HCT116 (cell line): ENCODE results near the gene MYL5. TPM values are rescaled to one million over a fixed set of nuclear protein-coding genes. Genes with fewer than 3 reads are reported as not detected.
"Not testable (repeated sequence)": the region's sequence is repeated elsewhere in the genome, so short reads cannot be mapped to it uniquely, and the experiment has no call there.

Experiments
- ATAC-seq: fragments of 200-7000 bp; cut with Tn5 transposase; 2 replicates; pipeline ENCODE4 v1.9.1; 2020; ENCODE audit warnings: mild to moderate bottlenecking, moderate library complexity
- BruUV-seq: library from RNA; stranded (reverse); fragments of 400-500 nt; replicated peaks from 2 replicates; lab custom pipeline; 2021; lab: Mats Ljungman, UMichigan
- CTCF ChIA-PET: fragments of 300-600 bp; sonication (Branson Sonifier 250); formaldehyde crosslinking; loops from one replicate; lab custom pipeline; 2021; ENCODE audit warnings: antibody characterized with exemption; lab: Charles Lee
- POLR2A ChIA-PET: fragments of 300-600, 350-600 bp; sonication (Branson Sonifier 250); formaldehyde crosslinking; loops from one replicate; lab custom pipeline; 2021; ENCODE audit warnings: antibody characterized with exemption; lab: Charles Lee
- RAD21 ChIA-PET, 2 experiments: fragments of 300-600 bp; sonication (Branson Sonifier 250); formaldehyde crosslinking; loops; one replicate each; lab custom pipeline; 2023; ENCODE audit warnings: low total read pairs in 2 of 2; ENCODE audit not compliant: uncharacterized antibody in 2 of 2, unreplicated experiment in 2 of 2, low non-redundant PET in 1 of 2; lab: Charles Lee
- DNase-seq: peaks from one replicate; pipeline ENCODE4 v3.0.0-alpha.2; 2010; ENCODE audit warnings: low read depth, low spot score
- H2AFZ ChIP-seq: fragments of 200-600 bp; shearing (Covaris generic), sonication (generic); 2 replicates; pipeline ENCODE4 v1.6.1; 2017; ENCODE audit warnings: low read depth, mixed run types, mixed read lengths, antibody characterized with exemption, low read length; ENCODE audit not compliant: poor library complexity, severe bottlenecking
- H3K27ac ChIP-seq: 2 replicates; pipeline ENCODE4 v1.5.1; 2012; ENCODE audit warnings: low read depth, low read length
- H3K27me3 ChIP-seq: fragments of 200-600 bp; sonication (generic); 2 replicates; pipeline ENCODE4 v1.6.1; 2016; ENCODE audit warnings: mixed run types, low read length, mixed read lengths; ENCODE audit not compliant: insufficient read depth
- H3K36me3 ChIP-seq, 2 experiments: fragments of 200-500 bp in 1 of 2; fragments of 200-600 bp in 1 of 2; sonication (Bioruptor generic) in 1 of 2; sonication (generic) in 1 of 2; 2 replicates each; pipeline versions ENCODE4 v1.5.1 to v1.6.1; 2014 to 2016; ENCODE audit warnings: low read length in 2 of 2, inconsistent platforms in 1 of 2, mixed read lengths in 1 of 2, mixed run types in 1 of 2; ENCODE audit not compliant: insufficient read depth in 2 of 2, control insufficient read depth in 1 of 2
- H3K4me1 ChIP-seq, 2 experiments: fragments of 200-600 bp in 1 of 2; sonication (generic) in 1 of 2; 2 replicates each; pipeline versions ENCODE4 v1.5.1 to v1.6.1; 2012 to 2017; ENCODE audit warnings: low read length in 2 of 2, inconsistent platforms in 1 of 2, mild to moderate bottlenecking in 1 of 2, mixed read lengths in 1 of 2, mixed run types in 1 of 2, moderate library complexity in 1 of 2; ENCODE audit not compliant: insufficient read depth in 2 of 2, control insufficient read depth in 1 of 2
- H3K4me2 ChIP-seq: fragments of 200-600 bp; sonication (generic); 2 replicates; pipeline ENCODE4 v1.6.1; 2017; ENCODE audit warnings: mixed run types, low read length, mixed read lengths
- H3K4me3 ChIP-seq, 2 experiments: fragments of 200-600 bp in 1 of 2; sonication (generic) in 1 of 2; replicated peaks in 1 of 2; 2 replicates each; pipeline ENCODE4 v1.5.1; 2011 to 2016; ENCODE audit warnings: low read length in 2 of 2, control low read depth in 1 of 2, low read depth in 1 of 2, mild to moderate bottlenecking in 1 of 2, mixed read lengths in 1 of 2, mixed run types in 1 of 2
- H3K79me2 ChIP-seq: fragments of 200-600 bp; sonication (generic); 2 replicates; pipeline ENCODE4 v1.6.1; 2017; ENCODE audit warnings: mild to moderate bottlenecking, mixed run types, low read length, moderate library complexity, mixed read lengths; ENCODE audit not compliant: insufficient read depth
- H3K9ac ChIP-seq: fragments of 200-600 bp; sonication (generic); 2 replicates; pipeline ENCODE4 v1.6.1; 2016; ENCODE audit warnings: low read length, mixed read lengths
- H3K9me2 ChIP-seq: fragments of 200-600 bp; sonication (generic), shearing (Covaris generic); 2 replicates; pipeline ENCODE4 v1.6.1; 2017; ENCODE audit warnings: mixed run types, mild to moderate bottlenecking, moderate library complexity; ENCODE audit not compliant: insufficient read depth
- H3K9me3 ChIP-seq, 2 experiments: fragments of 200-500 bp in 1 of 2; fragments of 200-600 bp in 1 of 2; sonication (Bioruptor generic) in 1 of 2; sonication (generic) in 1 of 2; 2 replicates each; pipeline ENCODE4 v1.6.1; 2014 to 2017; ENCODE audit warnings: low read length in 2 of 2, mixed read lengths in 2 of 2, inconsistent platforms in 1 of 2, low read depth in 1 of 2, mild to moderate bottlenecking in 1 of 2, mixed run types in 1 of 2, moderate library complexity in 1 of 2; ENCODE audit not compliant: control insufficient read depth in 1 of 2, insufficient read depth in 1 of 2
- H4K20me1 ChIP-seq: fragments of 200-600 bp; sonication (generic), shearing (Covaris generic); 2 replicates; pipeline ENCODE4 v1.6.1; 2017; ENCODE audit warnings: mixed run types, mild to moderate bottlenecking, moderate library complexity; ENCODE audit not compliant: insufficient read depth
- ATF3 ChIP-seq: IDR thresholded peaks from 2 replicates; pipeline ENCODE4 v1.6.1; 2012
- EGR1 ChIP-seq: IDR thresholded peaks from 2 replicates; pipeline ENCODE4 v1.6.1; 2012; ENCODE audit warnings: low read depth
- ELF1 ChIP-seq: IDR thresholded peaks from 2 replicates; pipeline ENCODE4 v1.6.1; 2012; ENCODE audit warnings: low read depth, borderline replicate concordance
- EZH2 ChIP-seq: fragments of 200-600 bp; sonication (generic); IDR thresholded peaks from 2 replicates; pipeline ENCODE4 v1.6.1; 2017; ENCODE audit warnings: antibody characterized with exemption, mixed run types
- SP1 ChIP-seq: IDR thresholded peaks from 2 replicates; pipeline ENCODE4 v1.6.1; 2012; ENCODE audit warnings: low read depth
- intact Hi-C: fragments of 100-400 bp; cut with micrococcal nuclease; formaldehyde crosslinking; loops from 2 replicates; pipeline ENCODE4 v1.10.0; 2022
- total RNA-seq: library from RNA; stranded (reverse); gene quantifications from one replicate; pipeline ENCODE4 v1.2.1, GENCODE V29; 2021; ENCODE audit not compliant: unreplicated experiment

MYL5 gene
- total RNA-seq, 1 experiment from 2014 or later, result 14.0 TPM

DNA sequence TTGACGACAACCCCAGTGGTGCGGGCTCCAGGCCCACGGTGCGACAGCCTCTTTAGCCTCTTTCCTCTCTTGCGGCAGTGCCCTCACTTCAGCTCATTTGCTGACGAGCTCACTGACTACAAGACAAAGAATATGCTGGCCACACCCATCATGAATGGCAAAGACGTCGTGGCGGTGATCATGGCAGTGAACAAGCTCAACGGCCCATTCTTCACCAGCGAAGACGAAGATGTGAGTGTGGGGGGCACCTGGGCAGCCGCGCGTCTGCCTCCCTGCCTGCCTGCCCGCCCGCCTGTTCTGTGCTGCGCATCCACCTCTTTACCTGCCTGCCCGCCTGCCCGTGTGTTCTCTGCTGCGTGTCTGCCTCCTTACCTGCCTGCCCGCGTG is 39.8 kb upstream of the MYL5 start:
- H3K79me2 ChIP-seq, result no peaks in the 10 kb centered on the region
- RAD21 ChIA-PET, result no interaction called here
- CTCF ChIA-PET, result no interaction called here

GRCh38 chr4:635066-635835 is 39.1 kb upstream of the MYL5 start:
- H3K27ac ChIP-seq, H3K36me3 ChIP-seq, BruUV-seq, H3K4me3 ChIP-seq, RAD21 ChIA-PET, H3K9me2 ChIP-seq, H3K9ac ChIP-seq, H4K20me1 ChIP-seq, DNase-seq, ATAC-seq, H3K4me2 ChIP-seq, H3K79me2 ChIP-seq, H3K27me3 ChIP-seq, intact Hi-C loops, H3K9me3 ChIP-seq, CTCF ChIA-PET, H2AFZ ChIP-seq, H3K4me1 ChIP-seq, POLR2A ChIA-PET: not testable (repeated sequence)

More for the DNA sequence above, 39.8 kb upstream of the MYL5 start:
- H3K9me3 ChIP-seq, result no peaks in the 10 kb centered on the region; a peak in 1 of 4 replicates
- no peak for TF ChIP-seq EGR1
- TF ChIP-seq ATF3, result no peak
- no peak for TF ChIP-seq ELF1
- no peak for TF ChIP-seq SP1
- no peak for TF ChIP-seq EZH2
- H3K4me1 ChIP-seq, result no peaks in the 10 kb centered on the region
- no peak overlapping the region for H3K9ac ChIP-seq
- POLR2A ChIA-PET, result no interaction called here
- H3K27me3 ChIP-seq, result no peaks in the 10 kb centered on the region
- H3K27ac ChIP-seq, result no peak overlapping the region
- no peak overlapping the region for H2AFZ ChIP-seq
- H3K9me2 ChIP-seq, result no peaks in the 10 kb centered on the region
- H3K4me3 ChIP-seq, result no peak overlapping the region
- no peaks in the 10 kb centered on the region for H3K36me3 ChIP-seq
- intact Hi-C loops, result no loop called here
- no peak for ATAC-seq
- BruUV-seq, result no TSS peak
- no peak overlapping the region for H3K4me2 ChIP-seq
- H4K20me1 ChIP-seq, result no peaks in the 10 kb centered on the region
- no peak for DNase-seq
